Mesenchymal stem cell (in vitro differentiated cells and primary cell): ENCODE results near the gene OR1L1.

ENCODE experiments used
- DNase-seq: peaks from one replicate; pipeline ENCODE4 v3.0.0-alpha.2; 2013
- H2AFZ ChIP-seq: one replicate; pipeline ENCODE4 v1.6.1; 2013; ENCODE audit warnings: low read depth, mild to moderate bottlenecking, control low read depth, inconsistent platforms, low read length, moderate library complexity
- H2AK5ac ChIP-seq: 2 replicates; pipeline ENCODE4 v1.6.1; 2013; ENCODE audit warnings: low read length, moderate library complexity, mild to moderate bottlenecking, inconsistent platforms; ENCODE audit not compliant: severe bottlenecking
- H2BK120ac ChIP-seq: one replicate; pipeline ENCODE4 v1.6.1; 2013; ENCODE audit warnings: low read depth, mild to moderate bottlenecking, inconsistent platforms, low read length, moderate library complexity
- H2BK12ac ChIP-seq, 2 experiments: one replicate each; pipeline ENCODE4 v1.6.1; 2013; ENCODE audit warnings: inconsistent platforms in 2 of 2, low read length in 2 of 2, mild to moderate bottlenecking in 2 of 2, moderate library complexity in 2 of 2, control low read depth in 1 of 2
- H2BK15ac ChIP-seq: one replicate; pipeline ENCODE4 v1.6.1; 2013; ENCODE audit warnings: mild to moderate bottlenecking, low read depth, inconsistent platforms; ENCODE audit not compliant: poor library complexity, severe bottlenecking
- H2BK5ac ChIP-seq: 2 replicates; pipeline ENCODE4 v1.6.1; 2013; ENCODE audit warnings: low read depth, mild to moderate bottlenecking, low read length, control low read depth, inconsistent platforms; ENCODE audit not compliant: poor library complexity, severe bottlenecking
- H3K14ac ChIP-seq, 2 experiments: one replicate each; pipeline ENCODE4 v1.6.1; 2013; ENCODE audit warnings: inconsistent platforms in 2 of 2, low read length in 2 of 2, control low read depth in 1 of 2, mild to moderate bottlenecking in 1 of 2, moderate library complexity in 1 of 2
- H3K18ac ChIP-seq, 2 experiments: one replicate each; pipeline ENCODE4 v1.6.1; 2013; ENCODE audit warnings: inconsistent platforms in 2 of 2, low read length in 2 of 2, control low read depth in 1 of 2, low read depth in 1 of 2, mild to moderate bottlenecking in 1 of 2
- H3K23ac ChIP-seq, 2 experiments: one replicate each; pipeline ENCODE4 v1.6.1; 2013; ENCODE audit warnings: inconsistent platforms in 2 of 2, low read length in 2 of 2, mild to moderate bottlenecking in 2 of 2, moderate library complexity in 2 of 2, control low read depth in 1 of 2
- H3K27ac ChIP-seq: 2 replicates; pipeline ENCODE4 v1.5.1; 2013; ENCODE audit warnings: mild to moderate bottlenecking, moderate library complexity, low read length, control low read depth, inconsistent platforms; ENCODE audit not compliant: poor library complexity, severe bottlenecking
- H3K27me3 ChIP-seq, 2 experiments: 2 replicates each; pipeline versions ENCODE4 v1.6.1 to v1.7.0; 2013; ENCODE audit warnings: low read length in 2 of 2, mild to moderate bottlenecking in 2 of 2, moderate library complexity in 2 of 2, control low read depth in 1 of 2, inconsistent platforms in 1 of 2; ENCODE audit not compliant: control insufficient read depth in 1 of 2, insufficient read depth in 1 of 2
- H3K36me3 ChIP-seq, 2 experiments: 2 replicates each; pipeline versions ENCODE4 v1.6.1 to v1.7.0; 2013; ENCODE audit warnings: low read length in 2 of 2, control low read depth in 1 of 2, inconsistent platforms in 1 of 2, low read depth in 1 of 2, mild to moderate bottlenecking in 1 of 2; ENCODE audit not compliant: insufficient read depth in 2 of 2, control insufficient read depth in 1 of 2
- H3K4ac ChIP-seq, 2 experiments: one replicate each; pipeline ENCODE4 v1.6.1; 2013; ENCODE audit warnings: inconsistent platforms in 2 of 2, low read length in 2 of 2, mild to moderate bottlenecking in 2 of 2, moderate library complexity in 2 of 2, control low read depth in 1 of 2, low read depth in 1 of 2
- H3K4me1 ChIP-seq: 2 replicates; pipeline ENCODE4 v1.6.1; 2013; ENCODE audit warnings: low read depth, low read length, control low read depth; ENCODE audit not compliant: control insufficient read depth, insufficient read depth
- H3K4me2 ChIP-seq: 2 replicates; pipeline ENCODE4 v1.6.1; 2013; ENCODE audit warnings: low read length, mild to moderate bottlenecking, inconsistent platforms; ENCODE audit not compliant: poor library complexity, severe bottlenecking
- H3K4me3 ChIP-seq, 2 experiments: 2 replicates each; pipeline versions ENCODE4 v1.5.1 to v1.7.0; 2013; ENCODE audit warnings: low read length in 2 of 2, mild to moderate bottlenecking in 2 of 2, control low read depth in 1 of 2, low read depth in 1 of 2; ENCODE audit not compliant: insufficient read depth in 1 of 2
- H3K79me1 ChIP-seq: replicated peaks from 2 replicates; pipeline ENCODE4 v1.6.1; 2013; ENCODE audit warnings: mild to moderate bottlenecking, control low read depth, low read length, inconsistent platforms; ENCODE audit not compliant: poor library complexity, severe bottlenecking
- H3K9ac ChIP-seq: 2 replicates; pipeline ENCODE4 v1.7.0; 2013; ENCODE audit warnings: mild to moderate bottlenecking, low read length, moderate library complexity
- H3K9me3 ChIP-seq: 2 replicates; pipeline ENCODE4 v1.7.0; 2013; ENCODE audit warnings: mild to moderate bottlenecking, low read length; ENCODE audit not compliant: control insufficient read depth
- H4K8ac ChIP-seq: one replicate; pipeline ENCODE4 v1.6.1; 2013; ENCODE audit warnings: inconsistent platforms, mild to moderate bottlenecking, low read length, moderate library complexity
- H4K91ac ChIP-seq: one replicate; pipeline ENCODE4 v1.6.1; 2013; ENCODE audit warnings: mild to moderate bottlenecking, low read length, inconsistent platforms
- WGBS: methylation state at CpG from one replicate; pipeline ENCODE4 v1.1.7; 2013; ENCODE audit warnings: mixed read lengths; 5-methylcytosine and 5-hydroxymethylcytosine counted together

The OR1L1 gene

GRCh38 chr9:122656378-122656777, 5.1 kb upstream of the OR1L1 start:
- no peak overlapping the region for H3K9ac ChIP-seq

GRCh38 chr9:122657527-122657926, 4.0 kb upstream of the OR1L1 start, which contains the start of gene OR1B1:
TSS of gene OR1B1 (minus strand) at chr9:122657627.
- Histone ChIP-seq H3K4me1 (no peaks in the 10 kb centered on the region), H3K9ac (no peak within 1 kb of the TSS), H3K9me3 (peaks cover 17% of the 10 kb centered on the region), H3K36me3 (no peaks in the 10 kb centered on the region), H3K4me3 (no peak within 1 kb of the TSS), H2BK12ac (no peak within 1 kb of the TSS), H3K4me2 (no peak within 1 kb of the TSS), H3K27ac (no peak within 1 kb of the TSS), H2AK5ac (no peak within 1 kb of the TSS), H4K8ac (no peak within 1 kb of the TSS), H3K23ac (no peak within 1 kb of the TSS), H2BK15ac (no peak within 1 kb of the TSS), H3K18ac (no peak within 1 kb of the TSS), H3K27me3 (peaks cover 0 to 3% of the 10 kb centered on the region in 2 experiments), H4K91ac (no peak within 1 kb of the TSS), H3K79me1 (no peaks in the 10 kb centered on the region), H2AFZ (no peak within 1 kb of the TSS), H3K4ac (no peak within 1 kb of the TSS), H2BK5ac (no peak within 1 kb of the TSS), H2BK120ac (no peak within 1 kb of the TSS), H3K14ac (no peak within 1 kb of the TSS)
- DNase-seq, result no peak
- no CpG with 5 or more reads among the region's 3 CpGs for WGBS

More at GRCh38 chr9:122656378-122656777, 5.1 kb upstream of the OR1L1 start:
- no peak overlapping the region for H2BK5ac ChIP-seq
- H3K4me2 ChIP-seq, result no peak overlapping the region
- no peaks in the 10 kb centered on the region for H3K27me3 ChIP-seq
- H3K14ac ChIP-seq, result no peak overlapping the region
- H3K9me3 ChIP-seq, result peaks cover 14% of the 10 kb centered on the region
- no peaks in the 10 kb centered on the region for H3K36me3 ChIP-seq
- H3K18ac ChIP-seq, result no peak overlapping the region
- H3K79me1 ChIP-seq, result no peaks in the 10 kb centered on the region
- H2AK5ac ChIP-seq, result no peak overlapping the region
- no peak overlapping the region for H2AFZ ChIP-seq
- no peak overlapping the region for H3K27ac ChIP-seq
- no peak overlapping the region for H4K91ac ChIP-seq
- no peak for DNase-seq
- no peak overlapping the region for H3K4me3 ChIP-seq
- no peaks in the 10 kb centered on the region for H3K4me1 ChIP-seq
- WGBS, result 25% methylated on average over 1 of the region's 1 CpG
- no peak overlapping the region for H4K8ac ChIP-seq
- no peak overlapping the region for H2BK120ac ChIP-seq
- H3K23ac ChIP-seq, result no peak overlapping the region
- no peak overlapping the region for H3K4ac ChIP-seq
- no peak overlapping the region for H2BK15ac ChIP-seq
- H2BK12ac ChIP-seq, result no peak overlapping the region

DNA sequence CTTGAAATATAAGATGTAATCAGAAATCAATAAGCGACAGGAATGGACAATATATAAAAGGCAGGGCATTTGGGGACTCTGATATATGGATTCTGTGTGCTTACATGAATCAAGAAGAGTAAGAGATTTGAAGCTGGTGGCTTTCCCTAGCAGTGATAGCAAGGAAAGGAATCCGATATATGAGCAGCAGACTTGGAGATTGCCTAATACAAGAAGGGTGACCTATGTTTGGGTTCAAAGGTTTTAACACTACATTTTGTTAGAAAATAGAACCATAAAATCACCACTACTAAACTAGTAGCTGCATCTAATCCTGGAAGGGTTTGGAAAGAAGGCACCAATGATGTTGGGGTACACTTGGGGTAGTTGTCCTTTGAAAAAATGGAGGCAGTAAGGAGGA, 11.0 kb downstream of the OR1L1 start:
- Histone ChIP-seq H3K4me1 (no peaks in the 10 kb centered on the region), H3K23ac (no peak overlapping the region), H3K9me3 (peaks cover 27% of the 10 kb centered on the region), H3K27ac (no peak overlapping the region), H2BK120ac (no peak overlapping the region), H3K9ac (no peak overlapping the region), H2AK5ac (no peak overlapping the region), H3K4me3 (no peak overlapping the region), H2BK5ac (no peak overlapping the region), H3K14ac (no peak overlapping the region), H3K36me3 (no peaks in the 10 kb centered on the region), H3K4ac (no peak overlapping the region), H3K18ac (no peak overlapping the region), H3K79me1 (no peaks in the 10 kb centered on the region), H4K8ac (no peak overlapping the region), H2BK12ac (no peak overlapping the region), H4K91ac (no peak overlapping the region), H2AFZ (no peak overlapping the region), H2BK15ac (no peak overlapping the region), H3K27me3 (no peaks in the 10 kb centered on the region), H3K4me2 (no peak overlapping the region)
- DNase-seq, result no peak
- 41% methylated on average over 1 of the region's 2 CpGs for WGBS

GRCh38 chr9:122684851-122685250, 23.3 kb downstream of the OR1L1 start:
- H4K91ac ChIP-seq, result no peak overlapping the region
- no peak overlapping the region for H2BK5ac ChIP-seq
- no peak for DNase-seq
- H3K36me3 ChIP-seq, result no peaks in the 10 kb centered on the region
- no peak overlapping the region for H3K23ac ChIP-seq
- H3K18ac ChIP-seq, result no peak overlapping the region
- no peak overlapping the region for H3K9ac ChIP-seq
- H2AFZ ChIP-seq, result no peak overlapping the region
- no peak overlapping the region for H2BK12ac ChIP-seq
- H3K4me1 ChIP-seq, result no peaks in the 10 kb centered on the region
- no peaks in the 10 kb centered on the region for H3K27me3 ChIP-seq
- H3K4me3 ChIP-seq, result no peak overlapping the region
- no peak overlapping the region for H4K8ac ChIP-seq
- no peak overlapping the region for H2BK15ac ChIP-seq
- H2BK120ac ChIP-seq, result no peak overlapping the region
- no peaks in the 10 kb centered on the region for H3K79me1 ChIP-seq
- no peak overlapping the region for H2AK5ac ChIP-seq
- no peak overlapping the region for H3K14ac ChIP-seq
- peaks cover 60% of the 10 kb centered on the region for H3K9me3 ChIP-seq
- no peak overlapping the region for H3K27ac ChIP-seq
- no peak overlapping the region for H3K4me2 ChIP-seq
- no peak overlapping the region for H3K4ac ChIP-seq
